H9 (cell line): Measurements from ENCODE around the gene ZNF365. TPM values are rescaled to one million over a fixed set of nuclear protein-coding genes. Genes with fewer than 3 reads are reported as not detected.

Source experiments
- DNase-seq: peaks from one replicate; pipeline ENCODE4 v3.0.0-alpha.2; 2017
- H2AFZ ChIP-seq: one replicate; pipeline ENCODE4 v1.6.1; 2013; ENCODE audit warnings: mild to moderate bottlenecking, low read length, control low read depth, moderate library complexity
- H2AK5ac ChIP-seq: 2 replicates; pipeline ENCODE4 v1.6.1; 2013; ENCODE audit warnings: low read length, control low read depth, mixed read lengths; ENCODE audit not compliant: insufficient read length
- H2BK120ac ChIP-seq: one replicate; pipeline ENCODE4 v1.6.1; 2013; ENCODE audit warnings: low read depth, mild to moderate bottlenecking, low read length, control low read depth, inconsistent platforms; ENCODE audit not compliant: poor library complexity, severe bottlenecking
- H2BK12ac ChIP-seq: 2 replicates; pipeline ENCODE4 v1.6.1; 2013; ENCODE audit warnings: low read length, control low read depth, mixed read lengths, low read depth; ENCODE audit not compliant: insufficient read length
- H2BK15ac ChIP-seq: 2 replicates; pipeline ENCODE4 v1.6.1; 2013; ENCODE audit warnings: low read depth, low read length, control low read depth
- H2BK20ac ChIP-seq: one replicate; pipeline ENCODE4 v1.6.1; 2013; ENCODE audit warnings: low read depth, mild to moderate bottlenecking, low read length, control low read depth, inconsistent platforms; ENCODE audit not compliant: poor library complexity, severe bottlenecking
- H2BK5ac ChIP-seq: 2 replicates; pipeline ENCODE4 v1.6.1; 2013; ENCODE audit warnings: low read length, control low read depth, mixed read lengths; ENCODE audit not compliant: insufficient read length
- H3K14ac ChIP-seq: 2 replicates; pipeline ENCODE4 v1.6.1; 2013; ENCODE audit warnings: low read length, control low read depth; ENCODE audit not compliant: insufficient read depth
- H3K18ac ChIP-seq: 2 replicates; pipeline ENCODE4 v1.6.1; 2013; ENCODE audit warnings: low read depth, mild to moderate bottlenecking, mixed read lengths, low read length, control low read depth; ENCODE audit not compliant: insufficient read length
- H3K23ac ChIP-seq: 2 replicates; pipeline ENCODE4 v1.6.1; 2013; ENCODE audit warnings: low read length, control low read depth, mixed read lengths, low read depth; ENCODE audit not compliant: insufficient read length
- H3K23me2 ChIP-seq: 2 replicates; pipeline ENCODE4 v1.6.1; 2013; ENCODE audit warnings: low read depth, mild to moderate bottlenecking, mixed read lengths, low read length, control low read depth; ENCODE audit not compliant: insufficient read length, poor library complexity, severe bottlenecking
- H3K27ac ChIP-seq: 2 replicates; pipeline ENCODE4 v1.5.1; 2013; ENCODE audit warnings: low read length, control low read depth, mixed read lengths, low read depth; ENCODE audit not compliant: insufficient read length
- H3K27me3 ChIP-seq: 2 replicates; pipeline ENCODE4 v1.6.1; 2013; ENCODE audit warnings: low read length, control low read depth, inconsistent platforms; ENCODE audit not compliant: insufficient read depth
- H3K4ac ChIP-seq: 2 replicates; pipeline ENCODE4 v1.6.1; 2013; ENCODE audit warnings: low read depth, mild to moderate bottlenecking, control low read depth, inconsistent platforms, low read length, moderate library complexity
- H3K4me1 ChIP-seq: 2 replicates; pipeline ENCODE4 v1.6.1; 2013; ENCODE audit warnings: low read length, control low read depth, inconsistent platforms; ENCODE audit not compliant: insufficient read depth
- H3K4me2 ChIP-seq: 2 replicates; pipeline ENCODE4 v1.6.1; 2013; ENCODE audit warnings: low read length, control low read depth, mixed read lengths; ENCODE audit not compliant: insufficient read length, insufficient read depth
- H3K56ac ChIP-seq: 2 replicates; pipeline ENCODE4 v1.6.1; 2013; ENCODE audit warnings: low read depth, mild to moderate bottlenecking, mixed read lengths, low read length, control low read depth; ENCODE audit not compliant: insufficient read length
- H3K79me1 ChIP-seq: 2 replicates; pipeline ENCODE4 v1.6.1; 2013; ENCODE audit warnings: low read depth, mild to moderate bottlenecking, moderate library complexity, low read length, control low read depth, inconsistent platforms; ENCODE audit not compliant: insufficient read depth, poor library complexity, severe bottlenecking
- H3K79me2 ChIP-seq: 2 replicates; pipeline ENCODE4 v1.6.1; 2013; ENCODE audit warnings: low read length, control low read depth, inconsistent platforms; ENCODE audit not compliant: insufficient read depth
- H3K9ac ChIP-seq: 2 replicates; pipeline ENCODE4 v1.6.1; 2013; ENCODE audit warnings: low read length, control low read depth, mixed read lengths; ENCODE audit not compliant: insufficient read length; ENCODE audit errors: extremely low read depth
- H3K9me3 ChIP-seq: one replicate; pipeline ENCODE4 v1.6.1; 2013; ENCODE audit warnings: low read depth, low read length, inconsistent platforms; ENCODE audit not compliant: control insufficient read depth
- H3T11ph ChIP-seq: one replicate; pipeline ENCODE4 v1.6.1; 2013; ENCODE audit warnings: mild to moderate bottlenecking, low read length, control low read depth, inconsistent platforms
- H4K20me1 ChIP-seq: one replicate; pipeline ENCODE4 v1.6.1; 2013; ENCODE audit not compliant: control insufficient read depth, insufficient read length, insufficient read depth
- H4K5ac ChIP-seq: 2 replicates; pipeline ENCODE4 v1.6.1; 2013; ENCODE audit warnings: low read depth, mild to moderate bottlenecking, mixed read lengths, low read length, control low read depth; ENCODE audit not compliant: insufficient read length
- H4K8ac ChIP-seq: replicated peaks from 2 replicates; pipeline ENCODE4 v1.6.1; 2013; ENCODE audit warnings: low read length, control low read depth, mixed read lengths, low read depth; ENCODE audit not compliant: insufficient read length
- H4K91ac ChIP-seq: 2 replicates; pipeline ENCODE4 v1.6.1; 2013; ENCODE audit warnings: low read depth, mild to moderate bottlenecking, moderate library complexity, mixed read lengths, low read length, control low read depth; ENCODE audit not compliant: insufficient read length
- H3K27ac Mint-ChIP-seq, 3 experiments: 2 replicates in 2 of 3; 3 replicates in 1 of 3; pipeline ENCODE4 v1.8.0; 2020 to 2021; ENCODE audit warnings: mixed read lengths in 3 of 3, mild to moderate bottlenecking in 1 of 3, moderate library complexity in 1 of 3
- H3K27me3 Mint-ChIP-seq: 2 replicates; pipeline ENCODE4 v1.8.0; 2021; ENCODE audit warnings: low read depth, mild to moderate bottlenecking, moderate library complexity, mixed read lengths
- H3K36me3 Mint-ChIP-seq, 3 experiments: 2 replicates in 2 of 3; 3 replicates in 1 of 3; pipeline ENCODE4 v1.8.0; 2020 to 2021; ENCODE audit warnings: low read depth in 3 of 3, mixed read lengths in 3 of 3; ENCODE audit not compliant: insufficient read depth in 1 of 3
- H3K4me1 Mint-ChIP-seq, 2 experiments: 2 replicates each; pipeline ENCODE4 v1.8.0; 2020; ENCODE audit warnings: mixed read lengths in 2 of 2
- H3K4me3 Mint-ChIP-seq, 2 experiments: 2 replicates in 1 of 2; 3 replicates in 1 of 2; pipeline ENCODE4 v1.8.0; 2020 to 2021; ENCODE audit warnings: mild to moderate bottlenecking in 2 of 2, mixed read lengths in 2 of 2, moderate library complexity in 1 of 2
- H3K9me3 Mint-ChIP-seq, 2 experiments: 2 replicates in 1 of 2; 3 replicates in 1 of 2; pipeline ENCODE4 v1.8.0; 2020; ENCODE audit warnings: mild to moderate bottlenecking in 2 of 2, mixed read lengths in 2 of 2, moderate library complexity in 1 of 2
- WGBS: extraction: QIAGEN DNeasy Blood & Tissue Kit; methylation state at CpG from one replicate; pipeline ENCODE4 v1.1.7; 2013; ENCODE audit warnings: missing lambda C conversion rate, low lambda C conversion rate, mixed read lengths; ENCODE audit not compliant: insufficient read length; ENCODE audit errors: extremely low coverage; 5-methylcytosine and 5-hydroxymethylcytosine counted together
- total RNA-seq: library from RNA; stranded (reverse); gene quantifications from 2 replicates; pipeline ENCODE4 v1.2.1, GENCODE V29; 2021
- TF ChIP-seq, protein P1 (sequence below): fragments of 200-600 bp; sonication (generic); conservative IDR thresholded peaks from 3 replicates; pipeline ENCODE4 v1.8.0; 2021; ENCODE audit warnings: antibody characterized with exemption, mild to moderate bottlenecking

ZNF365 gene
- total RNA-seq, 1 experiment from 2014 or later, result 0.59 TPM

GRCh38 chr10:62388328-62388727, 14.2 kb downstream of the ZNF365 start:
- H2BK120ac ChIP-seq, result no peak overlapping the region
- Mint-ChIP-seq H3K36me3 (no peaks in the 10 kb centered on the region), H3K27ac (no peak overlapping the region), H3K4me1 (peaks cover 3 to 6% of the 10 kb centered on the region in 2 experiments; a peak in 3 of 4 replicates), H3K9me3 (no peaks in the 10 kb centered on the region), H3K27me3 (0 out of 2 replicates have a peak, but pooled peaks cover 3% of the 10 kb centered on the region), H3K4me3 (no peak overlapping the region)
- no peak overlapping the region for H2BK5ac ChIP-seq
- no peaks in the 10 kb centered on the region for H3K4me1 ChIP-seq
- no peaks in the 10 kb centered on the region for H4K20me1 ChIP-seq
- no peak overlapping the region for H3K9ac ChIP-seq
- no peak overlapping the region for H3K18ac ChIP-seq
- H2AFZ ChIP-seq, result no peak overlapping the region
- H2BK12ac ChIP-seq, result no peak overlapping the region
- H3K14ac ChIP-seq, result no peak overlapping the region
- H3K27ac ChIP-seq, result no peak overlapping the region
- no peaks in the 10 kb centered on the region for H3K79me1 ChIP-seq
- H3K56ac ChIP-seq, result no peak overlapping the region
- DNase-seq, result peak; percentile 40
- no peak overlapping the region for H3K4ac ChIP-seq
- H3K23ac ChIP-seq, result no peak overlapping the region
- H4K91ac ChIP-seq, result no peak overlapping the region
- no CpG with 5 or more reads among the region's 9 CpGs for WGBS
- no peak overlapping the region for H4K8ac ChIP-seq
- no peak overlapping the region for H2BK15ac ChIP-seq
- H3K23me2 ChIP-seq, result no peaks in the 10 kb centered on the region
- no peak overlapping the region for H3T11ph ChIP-seq
- H3K27me3 ChIP-seq, result no peaks in the 10 kb centered on the region
- H3K79me2 ChIP-seq, result no peaks in the 10 kb centered on the region
- H2AK5ac ChIP-seq, result no peak overlapping the region
- TF ChIP-seq, protein P1, sequence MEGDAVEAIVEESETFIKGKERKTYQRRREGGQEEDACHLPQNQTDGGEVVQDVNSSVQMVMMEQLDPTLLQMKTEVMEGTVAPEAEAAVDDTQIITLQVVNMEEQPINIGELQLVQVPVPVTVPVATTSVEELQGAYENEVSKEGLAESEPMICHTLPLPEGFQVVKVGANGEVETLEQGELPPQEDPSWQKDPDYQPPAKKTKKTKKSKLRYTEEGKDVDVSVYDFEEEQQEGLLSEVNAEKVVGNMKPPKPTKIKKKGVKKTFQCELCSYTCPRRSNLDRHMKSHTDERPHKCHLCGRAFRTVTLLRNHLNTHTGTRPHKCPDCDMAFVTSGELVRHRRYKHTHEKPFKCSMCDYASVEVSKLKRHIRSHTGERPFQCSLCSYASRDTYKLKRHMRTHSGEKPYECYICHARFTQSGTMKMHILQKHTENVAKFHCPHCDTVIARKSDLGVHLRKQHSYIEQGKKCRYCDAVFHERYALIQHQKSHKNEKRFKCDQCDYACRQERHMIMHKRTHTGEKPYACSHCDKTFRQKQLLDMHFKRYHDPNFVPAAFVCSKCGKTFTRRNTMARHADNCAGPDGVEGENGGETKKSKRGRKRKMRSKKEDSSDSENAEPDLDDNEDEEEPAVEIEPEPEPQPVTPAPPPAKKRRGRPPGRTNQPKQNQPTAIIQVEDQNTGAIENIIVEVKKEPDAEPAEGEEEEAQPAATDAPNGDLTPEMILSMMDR, result no peak
- no peak overlapping the region for H3K4me2 ChIP-seq
- H3K9me3 ChIP-seq, result no peaks in the 10 kb centered on the region
- no peak overlapping the region for H4K5ac ChIP-seq
- no peak overlapping the region for H2BK20ac ChIP-seq
